IMR-90 (cell line): Measurements from ENCODE around the gene DDX52. TPM values are rescaled to one million over a fixed set of nuclear protein-coding genes. Genes with fewer than 3 reads are reported as not detected.

ENCODE experiments used
- ATAC-seq: fragments of 200-7000 bp; cut with Tn5 transposase; 2 replicates; pipeline ENCODE4 v1.9.1; 2020; ENCODE audit warnings: low read depth, mild to moderate bottlenecking, moderate library complexity
- BruUV-seq: library from RNA; stranded (reverse); fragments of 400-500 nt; replicated peaks from 2 replicates; lab custom pipeline; 2021; lab: Mats Ljungman, UMichigan
- CTCF ChIA-PET: fragments of 300-600 bp; formaldehyde crosslinking; extraction: SDS; loops from one replicate; lab custom pipeline; 2021; ENCODE audit warnings: antibody characterized with exemption; lab: Yijun Ruan, JAX
- POLR2A ChIA-PET: fragments of 300-600 bp; sonication (Branson Sonifier 250); formaldehyde crosslinking; loops from one replicate; lab custom pipeline; 2022; ENCODE audit warnings: antibody characterized with exemption; ENCODE audit not compliant: unreplicated experiment; lab: Charles Lee
- DNase-seq: peaks from one replicate; pipeline ENCODE4 v3.0.0; 2013
- H2AFZ ChIP-seq: replicated peaks from 2 replicates; pipeline ENCODE3; 2013; ENCODE audit warnings: low read length, mild to moderate bottlenecking; ENCODE audit not compliant: poor library complexity
- H2AK5ac ChIP-seq: 2 replicates; pipeline ENCODE4 v1.6.1; 2013; ENCODE audit warnings: low read depth, low read length, inconsistent platforms
- H2AK9ac ChIP-seq: replicated peaks from 2 replicates; pipeline ENCODE3; 2013; ENCODE audit warnings: mild to moderate bottlenecking, low read depth, low read length, moderate library complexity; ENCODE audit not compliant: poor library complexity
- H2BK120ac ChIP-seq: 2 replicates; pipeline ENCODE4 v1.6.1; 2013; ENCODE audit warnings: low read depth, low read length, inconsistent platforms
- H2BK15ac ChIP-seq: 3 replicates; pipeline ENCODE4 v1.6.1; 2013; ENCODE audit warnings: low read depth, low read length, inconsistent platforms
- H2BK20ac ChIP-seq: 2 replicates; pipeline ENCODE4 v1.6.1; 2013; ENCODE audit warnings: low read depth, mild to moderate bottlenecking, inconsistent platforms, low read length, moderate library complexity
- H2BK5ac ChIP-seq: 2 replicates; pipeline ENCODE4 v1.6.1; 2013; ENCODE audit warnings: mild to moderate bottlenecking, low read depth, low read length, inconsistent platforms; ENCODE audit not compliant: poor library complexity, severe bottlenecking
- H3K14ac ChIP-seq: replicated peaks from 2 replicates; pipeline ENCODE4 v1.6.1; 2013; ENCODE audit warnings: low read depth, low read length, inconsistent platforms
- H3K18ac ChIP-seq: 2 replicates; pipeline ENCODE4 v1.6.1; 2013; ENCODE audit warnings: low read depth, low read length, control low read depth
- H3K23ac ChIP-seq: 2 replicates; pipeline ENCODE4 v1.6.1; 2013; ENCODE audit warnings: low read depth, low read length, inconsistent platforms
- H3K27ac ChIP-seq: 2 replicates; pipeline ENCODE4 v1.5.1; 2013; ENCODE audit warnings: mild to moderate bottlenecking, control low read depth, low read length; ENCODE audit not compliant: insufficient read depth
- H3K27me3 ChIP-seq: 2 replicates; pipeline ENCODE4 v1.6.1; 2013; ENCODE audit warnings: low read length; ENCODE audit not compliant: control insufficient read depth, insufficient read depth
- H3K36me3 ChIP-seq: 2 replicates; pipeline ENCODE4 v1.6.1; 2013; ENCODE audit warnings: low read length, mixed read lengths; ENCODE audit not compliant: control insufficient read depth, insufficient read depth
- H3K4ac ChIP-seq: 2 replicates; pipeline ENCODE4 v1.6.1; 2013; ENCODE audit warnings: low read depth, low read length, inconsistent platforms
- H3K4me1 ChIP-seq: 2 replicates; pipeline ENCODE4 v1.6.1; 2013; ENCODE audit warnings: low read length, mixed read lengths; ENCODE audit not compliant: control insufficient read depth, insufficient read depth
- H3K4me2 ChIP-seq: 2 replicates; pipeline ENCODE4 v1.6.1; 2013; ENCODE audit warnings: low read depth, mild to moderate bottlenecking, control low read depth, low read length, moderate library complexity
- H3K4me3 ChIP-seq: 2 replicates; pipeline ENCODE4 v1.5.1; 2013; ENCODE audit warnings: low read depth, mild to moderate bottlenecking, control low read depth, low read length, moderate library complexity; ENCODE audit not compliant: insufficient read depth
- H3K56ac ChIP-seq: 2 replicates; pipeline ENCODE4 v1.6.1; 2013; ENCODE audit warnings: low read length, inconsistent platforms; ENCODE audit not compliant: insufficient read depth; ENCODE audit errors: extremely low read depth
- H3K79me1 ChIP-seq, 2 experiments: 2 replicates each; pipeline ENCODE4 v1.6.1; 2013; ENCODE audit warnings: low read length in 2 of 2, inconsistent platforms in 1 of 2, low read depth in 1 of 2
- H3K9ac ChIP-seq: 2 replicates; pipeline ENCODE4 v1.6.1; 2013; ENCODE audit warnings: low read depth, low read length, control low read depth
- H3K9me1 ChIP-seq: 2 replicates; pipeline ENCODE4 v1.6.1; 2013; ENCODE audit warnings: low read length, inconsistent platforms; ENCODE audit not compliant: insufficient read depth
- H3K9me3 ChIP-seq: 2 replicates; pipeline ENCODE4 v1.6.1; 2013; ENCODE audit warnings: low read length; ENCODE audit not compliant: control insufficient read depth, insufficient read depth
- H4K20me1 ChIP-seq: 2 replicates; pipeline ENCODE4 v1.6.1; 2013; ENCODE audit warnings: low read length, inconsistent platforms; ENCODE audit not compliant: insufficient read depth
- H4K5ac ChIP-seq: 2 replicates; pipeline ENCODE4 v1.6.1; 2013; ENCODE audit warnings: mild to moderate bottlenecking, low read depth, low read length, control low read depth
- H4K8ac ChIP-seq, 2 experiments: 2 replicates each; pipeline ENCODE4 v1.6.1; 2013; ENCODE audit warnings: low read depth in 2 of 2, low read length in 2 of 2, control low read depth in 1 of 2, inconsistent platforms in 1 of 2
- H4K91ac ChIP-seq: 2 replicates; pipeline ENCODE4 v1.6.1; 2013; ENCODE audit warnings: low read depth, low read length, inconsistent platforms; ENCODE audit not compliant: insufficient read depth
- BHLHE40 ChIP-seq: fragments of 150-350 bp; IDR thresholded peaks from 2 replicates; pipeline ENCODE4 v1.6.1; 2016; ENCODE audit warnings: mild to moderate bottlenecking, low read depth, low read length
- CEBPB ChIP-seq: IDR thresholded peaks from 2 replicates; pipeline ENCODE4 v1.6.1; 2012; ENCODE audit warnings: low read depth, low read length, improper control_type of control experiment
- CHD1 ChIP-seq: IDR thresholded peaks from 2 replicates; pipeline ENCODE4 v1.6.1; 2012; ENCODE audit warnings: low read depth, low read length, improper control_type of control experiment
- FOS ChIP-seq: fragments of 150-350 bp; IDR thresholded peaks from 2 replicates; pipeline ENCODE4 v1.6.1; 2016; ENCODE audit warnings: low read depth, low read length
- MAFK ChIP-seq: IDR thresholded peaks from 2 replicates; pipeline ENCODE4 v1.6.1; 2012; ENCODE audit warnings: low read depth, low read length, improper control_type of control experiment
- MAZ ChIP-seq: IDR thresholded peaks from 2 replicates; pipeline ENCODE4 v1.6.1; 2012; ENCODE audit warnings: low read depth, mild to moderate bottlenecking, low read length, improper control_type of control experiment, moderate library complexity, borderline replicate concordance
- MXI1 ChIP-seq: IDR thresholded peaks from 2 replicates; pipeline ENCODE4 v1.6.1; 2012; ENCODE audit warnings: low read depth, mild to moderate bottlenecking, low read length, moderate library complexity, borderline replicate concordance
- NFE2L2 ChIP-seq: fragments of 150-350 bp; IDR thresholded peaks from 2 replicates; pipeline ENCODE4 v1.6.1; 2016; ENCODE audit warnings: low read depth, mild to moderate bottlenecking, low read length
- POLR2A ChIP-seq: IDR thresholded peaks from 2 replicates; pipeline ENCODE4 v1.6.1; 2012; ENCODE audit warnings: mild to moderate bottlenecking, low read depth, low read length
- RAD21 ChIP-seq: IDR thresholded peaks from 2 replicates; pipeline ENCODE4 v1.6.1; 2012; ENCODE audit warnings: low read length, improper control_type of control experiment
- RCOR1 ChIP-seq: IDR thresholded peaks from 2 replicates; pipeline ENCODE4 v1.6.1; 2012; ENCODE audit warnings: mild to moderate bottlenecking, low read length, improper control_type of control experiment; ENCODE audit not compliant: insufficient replicate concordance
- RFX5 ChIP-seq: IDR thresholded peaks from 2 replicates; pipeline ENCODE4 v1.8.0; 2012; ENCODE audit warnings: low read depth, mild to moderate bottlenecking, low read length, moderate library complexity
- WGBS, 2 experiments: methylation state at CpG; one replicate each; pipeline versions ENCODE4 v1.1.5 to v1.1.7; 2013; ENCODE audit warnings: missing lambda C conversion rate in 2 of 2; ENCODE audit not compliant: insufficient read length in 1 of 2; ENCODE audit errors: extremely low coverage in 2 of 2; 5-methylcytosine and 5-hydroxymethylcytosine counted together
- dilution Hi-C: fragments of 300-500 bp; cut with HindIII; formaldehyde crosslinking; loops from one replicate; pipeline ENCODE4 v1.14.3; 2018; ENCODE audit warnings: low sequenced_read_pairs; ENCODE audit not compliant: unreplicated experiment
- in situ Hi-C: fragments of 300-500 bp; cut with MboI; formaldehyde crosslinking; loops from 3 replicates; pipeline ENCODE4 v1.14.3; 2019; ENCODE audit warnings: low sequenced_read_pairs, inconsistent platforms, mixed read lengths
- intact Hi-C: fragments of 100-400 bp; cut with micrococcal nuclease; formaldehyde crosslinking; loops from 2 replicates; pipeline ENCODE4 v1.10.0; 2022
- polyA plus RNA-seq, 3 experiments: library from polyadenylated mRNA; depleted of rRNA; stranded (reverse); fragments of >200 nt; gene quantifications; 2 replicates each; pipeline ENCODE4 v1.2.3, GENCODE V29; 2012; ENCODE audit warnings: low replicate concordance in 1 of 3
- total RNA-seq: library from RNA; depleted of rRNA; stranded (reverse); fragments of >200 nt; gene quantifications from 2 replicates; pipeline ENCODE4 v1.2.3, GENCODE V29; 2012
- TF ChIP-seq, protein P1 (sequence below): fragments of 150-350 bp; IDR thresholded peaks from 2 replicates; pipeline ENCODE4 v1.6.1; 2016; ENCODE audit warnings: low read depth, mild to moderate bottlenecking, low read length, moderate library complexity, borderline replicate concordance
- TF ChIP-seq, protein P2 (sequence below): fragments of 150-350 bp; IDR thresholded peaks from 2 replicates; pipeline ENCODE4 v1.6.1; 2017; ENCODE audit warnings: mild to moderate bottlenecking, antibody characterized with exemption, low read length, low read depth

Gene DDX52
- total and polyA plus RNA-seq, 2 of the 4 experiments (the other 2 are of a cell fraction), result 12.5 to 26.7 TPM

DNA sequence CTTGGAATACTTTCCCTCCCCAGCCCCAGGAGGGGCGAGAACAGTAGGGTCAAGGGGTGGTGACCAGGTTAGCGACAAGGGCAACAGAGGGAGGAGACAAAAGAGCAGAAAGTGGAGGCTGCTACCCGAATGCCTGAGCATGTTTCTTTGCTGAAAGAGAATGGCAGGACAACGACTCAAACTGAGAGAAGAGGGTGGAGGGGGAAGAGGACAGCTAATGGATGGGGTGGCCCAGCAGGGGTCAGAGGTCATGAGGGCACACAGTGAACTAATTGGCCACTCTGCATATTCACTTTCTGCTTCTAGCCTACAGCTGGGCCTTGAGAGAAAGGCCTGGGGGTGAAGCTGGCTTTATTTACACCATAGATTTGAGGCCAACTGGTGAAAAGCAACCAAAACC lies 19.1 kb upstream of the DDX52 start:
- no peak overlapping the region for H3K56ac ChIP-seq
- no peak overlapping the region for H3K4me3 ChIP-seq
- ATAC-seq (no peak), DNase-seq (no peak)
- no peak overlapping the region for H3K23ac ChIP-seq
- BruUV-seq, result no TSS peak
- no peaks in the 10 kb centered on the region for H3K79me1 ChIP-seq
- no peaks in the 10 kb centered on the region for H3K9me1 ChIP-seq
- no peak overlapping the region for H4K91ac ChIP-seq
- H2AK5ac ChIP-seq, result no peak overlapping the region
- ChIA-PET POLR2A (no interaction called here), CTCF (interaction anchor here (1.4 kb wide), 1 partner anchor 11 kb away, joined by 4 read pairs; no protein-coding TSS in a partner anchor)
- no peak overlapping the region for H2BK20ac ChIP-seq
- H4K20me1 ChIP-seq, result no peaks in the 10 kb centered on the region
- H3K4me1 ChIP-seq, result no peaks in the 10 kb centered on the region
- dilution Hi-C loops, result no loop called here
- no peak overlapping the region for H3K9ac ChIP-seq
- no peak overlapping the region for H3K4me2 ChIP-seq
- no peak overlapping the region for H2BK15ac ChIP-seq
- no peak overlapping the region for H4K5ac ChIP-seq
- in situ Hi-C loops, result no loop called here
- H4K8ac ChIP-seq, result no peak overlapping the region
- H3K27ac ChIP-seq, result no peak overlapping the region
- no peaks in the 10 kb centered on the region for H3K27me3 ChIP-seq
- no peak overlapping the region for H3K18ac ChIP-seq
- H3K36me3 ChIP-seq, result no peaks in the 10 kb centered on the region
- H2AK9ac ChIP-seq, result no peak overlapping the region
- H3K9me3 ChIP-seq, result no peaks in the 10 kb centered on the region
- H3K14ac ChIP-seq, result no peak overlapping the region
- intact Hi-C loops, result no loop called here
- H2BK5ac ChIP-seq, result no peak overlapping the region
- H3K4ac ChIP-seq, result no peak overlapping the region
- H2BK120ac ChIP-seq, result no peak overlapping the region
- peak overlapping the region; percentile 63 for H2AFZ ChIP-seq
- WGBS, 2 experiments, result 27% methylated on average over 2 of the region's 4 CpGs; no CpG with 5 or more reads in 1 of the 2 experiments
- TF ChIP-seq CEBPB, result no peak
- no peak for TF ChIP-seq POLR2A
- no peak for TF ChIP-seq NFE2L2
- TF ChIP-seq, protein P1, sequence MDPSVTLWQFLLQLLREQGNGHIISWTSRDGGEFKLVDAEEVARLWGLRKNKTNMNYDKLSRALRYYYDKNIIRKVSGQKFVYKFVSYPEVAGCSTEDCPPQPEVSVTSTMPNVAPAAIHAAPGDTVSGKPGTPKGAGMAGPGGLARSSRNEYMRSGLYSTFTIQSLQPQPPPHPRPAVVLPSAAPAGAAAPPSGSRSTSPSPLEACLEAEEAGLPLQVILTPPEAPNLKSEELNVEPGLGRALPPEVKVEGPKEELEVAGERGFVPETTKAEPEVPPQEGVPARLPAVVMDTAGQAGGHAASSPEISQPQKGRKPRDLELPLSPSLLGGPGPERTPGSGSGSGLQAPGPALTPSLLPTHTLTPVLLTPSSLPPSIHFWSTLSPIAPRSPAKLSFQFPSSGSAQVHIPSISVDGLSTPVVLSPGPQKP, result no peak
- TF ChIP-seq RAD21, result no peak
- TF ChIP-seq, protein P2, sequence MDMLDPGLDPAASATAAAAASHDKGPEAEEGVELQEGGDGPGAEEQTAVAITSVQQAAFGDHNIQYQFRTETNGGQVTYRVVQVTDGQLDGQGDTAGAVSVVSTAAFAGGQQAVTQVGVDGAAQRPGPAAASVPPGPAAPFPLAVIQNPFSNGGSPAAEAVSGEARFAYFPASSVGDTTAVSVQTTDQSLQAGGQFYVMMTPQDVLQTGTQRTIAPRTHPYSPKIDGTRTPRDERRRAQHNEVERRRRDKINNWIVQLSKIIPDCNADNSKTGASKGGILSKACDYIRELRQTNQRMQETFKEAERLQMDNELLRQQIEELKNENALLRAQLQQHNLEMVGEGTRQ, result no peak
- no peak for TF ChIP-seq MAFK
- TF ChIP-seq RFX5, result no peak
- TF ChIP-seq MXI1, result no peak
- TF ChIP-seq BHLHE40, result no peak
- TF ChIP-seq MAZ, result no peak
- TF ChIP-seq CHD1, result no peak
- no peak for TF ChIP-seq RCOR1
- no peak for TF ChIP-seq FOS
